HEK293 (cell line): ENCODE results near the gene CHRM2.

Experiments
- KLF16 ChIP-seq: fragments of 450-650 bp; formaldehyde crosslinking; IDR thresholded peaks from 2 replicates; pipeline ENCODE4 v1.5.1; 2017; ENCODE audit warnings: missing biosample characterization, missing genetic modification characterization
- YY1 ChIP-seq: fragments of 450-650 bp; formaldehyde crosslinking; IDR thresholded peaks from 2 replicates; pipeline ENCODE4 v1.5.1; 2018; ENCODE audit warnings: missing biosample characterization, missing genetic modification characterization
- ZBTB10 ChIP-seq: fragments of 450-650 bp; formaldehyde crosslinking; IDR thresholded peaks from 2 replicates; pipeline ENCODE4 v1.5.1; 2016; ENCODE audit warnings: missing biosample characterization, missing genetic modification characterization
- ZFP69B ChIP-seq: fragments of 450-650 bp; formaldehyde crosslinking; IDR thresholded peaks from 2 replicates; pipeline ENCODE4 v1.5.1; 2016; ENCODE audit warnings: missing biosample characterization, missing genetic modification characterization
- ZNF239 ChIP-seq: fragments of 450-650 bp; formaldehyde crosslinking; IDR thresholded peaks from 2 replicates; pipeline ENCODE4 v1.5.1; 2016; ENCODE audit warnings: missing biosample characterization, missing genetic modification characterization
- ZNF518A ChIP-seq: fragments of 450-650 bp; formaldehyde crosslinking; conservative IDR thresholded peaks from 2 replicates; pipeline ENCODE4 v1.5.1; 2016; ENCODE audit warnings: low read depth, missing biosample characterization, missing genetic modification characterization
- ZNF549 ChIP-seq: fragments of 450-650 bp; IDR thresholded peaks from 2 replicates; pipeline ENCODE4 v1.5.1; 2018; ENCODE audit warnings: missing biosample characterization, missing genetic modification characterization, mild to moderate bottlenecking, inconsistent platforms, moderate library complexity
- ZNF639 ChIP-seq: fragments of 450-650 bp; formaldehyde crosslinking; IDR thresholded peaks from 2 replicates; pipeline ENCODE4 v1.5.1; 2016; ENCODE audit warnings: missing biosample characterization, missing genetic modification characterization
- ZSCAN30 ChIP-seq: fragments of 450-650 bp; IDR thresholded peaks from 2 replicates; pipeline ENCODE4 v1.5.1; 2018; ENCODE audit warnings: missing biosample characterization, mild to moderate bottlenecking, missing genetic modification characterization, moderate library complexity
- TF ChIP-seq, protein P1 (sequence below): fragments of 450-650 bp; formaldehyde crosslinking; IDR thresholded peaks from 2 replicates; pipeline ENCODE4 v1.5.1; 2016; ENCODE audit warnings: missing biosample characterization, missing genetic modification characterization
- TF ChIP-seq, protein P2 (sequence below): fragments of 450-650 bp; formaldehyde crosslinking; IDR thresholded peaks from 2 replicates; pipeline ENCODE4 v1.5.1; 2016; ENCODE audit warnings: missing biosample characterization, missing genetic modification characterization

GRCh38 chr7:137017221-137017620 lies 148.8 kb downstream of the CHRM2 start:
- no peak for TF ChIP-seq ZNF518A
- TF ChIP-seq, protein P1, sequence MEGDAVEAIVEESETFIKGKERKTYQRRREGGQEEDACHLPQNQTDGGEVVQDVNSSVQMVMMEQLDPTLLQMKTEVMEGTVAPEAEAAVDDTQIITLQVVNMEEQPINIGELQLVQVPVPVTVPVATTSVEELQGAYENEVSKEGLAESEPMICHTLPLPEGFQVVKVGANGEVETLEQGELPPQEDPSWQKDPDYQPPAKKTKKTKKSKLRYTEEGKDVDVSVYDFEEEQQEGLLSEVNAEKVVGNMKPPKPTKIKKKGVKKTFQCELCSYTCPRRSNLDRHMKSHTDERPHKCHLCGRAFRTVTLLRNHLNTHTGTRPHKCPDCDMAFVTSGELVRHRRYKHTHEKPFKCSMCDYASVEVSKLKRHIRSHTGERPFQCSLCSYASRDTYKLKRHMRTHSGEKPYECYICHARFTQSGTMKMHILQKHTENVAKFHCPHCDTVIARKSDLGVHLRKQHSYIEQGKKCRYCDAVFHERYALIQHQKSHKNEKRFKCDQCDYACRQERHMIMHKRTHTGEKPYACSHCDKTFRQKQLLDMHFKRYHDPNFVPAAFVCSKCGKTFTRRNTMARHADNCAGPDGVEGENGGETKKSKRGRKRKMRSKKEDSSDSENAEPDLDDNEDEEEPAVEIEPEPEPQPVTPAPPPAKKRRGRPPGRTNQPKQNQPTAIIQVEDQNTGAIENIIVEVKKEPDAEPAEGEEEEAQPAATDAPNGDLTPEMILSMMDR (tag by site-specific recombination), result no peak
- TF ChIP-seq ZNF549 (tag by site-specific recombination), result no peak
- no peak for TF ChIP-seq ZNF239 (tag by site-specific recombination)
- TF ChIP-seq ZNF639 (tag by site-specific recombination), result no peak
- no peak for TF ChIP-seq KLF16 (tag by site-specific recombination)
- no peak for TF ChIP-seq ZBTB10
- TF ChIP-seq, protein P2, sequence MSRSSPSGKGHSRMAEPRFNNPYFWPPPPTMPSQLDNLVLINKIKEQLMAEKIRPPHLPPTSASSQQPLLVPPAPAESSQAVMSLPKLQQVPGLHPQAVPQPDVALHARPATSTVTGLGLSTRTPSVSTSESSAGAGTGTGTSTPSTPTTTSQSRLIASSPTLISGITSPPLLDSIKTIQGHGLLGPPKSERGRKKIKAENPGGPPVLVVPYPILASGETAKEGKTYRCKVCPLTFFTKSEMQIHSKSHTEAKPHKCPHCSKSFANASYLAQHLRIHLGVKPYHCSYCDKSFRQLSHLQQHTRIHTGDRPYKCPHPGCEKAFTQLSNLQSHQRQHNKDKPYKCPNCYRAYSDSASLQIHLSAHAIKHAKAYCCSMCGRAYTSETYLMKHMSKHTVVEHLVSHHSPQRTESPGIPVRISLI (tag by site-specific recombination), result no peak
- TF ChIP-seq ZFP69B, result no peak
- TF ChIP-seq YY1, result no peak
- TF ChIP-seq ZSCAN30 (tag by site-specific recombination), result no peak
